Stimulated activated memory B cell treated with anti-CD40 and anti-IgM and Interleukin-4, amounts not matched to agents 10 μg/mL and 1 μg/mL and 100 μg/mL, for 72 hours (primary cell): ENCODE results near the gene DACH1.

Experiments used
- ATAC-seq: fragments of 150-1000 bp; cut with Tn5 transposase; 2 replicates; pipeline ENCODE4 v1.10.0; 2021
- H3K27ac Mint-ChIP-seq: one replicate; pipeline ENCODE4 v1.8.0; 2022; ENCODE audit warnings: mild to moderate bottlenecking, mixed read lengths
- H3K27me3 Mint-ChIP-seq: one replicate; pipeline ENCODE4 v1.8.0; 2022; ENCODE audit warnings: mixed read lengths
- H3K36me3 Mint-ChIP-seq: one replicate; pipeline ENCODE4 v1.8.0; 2022; ENCODE audit warnings: mixed read lengths
- H3K4me1 Mint-ChIP-seq: one replicate; pipeline ENCODE4 v1.8.0; 2022; ENCODE audit warnings: mixed read lengths
- H3K4me3 Mint-ChIP-seq: one replicate; pipeline ENCODE4 v1.8.0; 2022; ENCODE audit warnings: mild to moderate bottlenecking, moderate library complexity, mixed read lengths
- H3K9me3 Mint-ChIP-seq: one replicate; pipeline ENCODE4 v1.8.0; 2022; ENCODE audit warnings: mixed read lengths

The DACH1 gene

DNA sequence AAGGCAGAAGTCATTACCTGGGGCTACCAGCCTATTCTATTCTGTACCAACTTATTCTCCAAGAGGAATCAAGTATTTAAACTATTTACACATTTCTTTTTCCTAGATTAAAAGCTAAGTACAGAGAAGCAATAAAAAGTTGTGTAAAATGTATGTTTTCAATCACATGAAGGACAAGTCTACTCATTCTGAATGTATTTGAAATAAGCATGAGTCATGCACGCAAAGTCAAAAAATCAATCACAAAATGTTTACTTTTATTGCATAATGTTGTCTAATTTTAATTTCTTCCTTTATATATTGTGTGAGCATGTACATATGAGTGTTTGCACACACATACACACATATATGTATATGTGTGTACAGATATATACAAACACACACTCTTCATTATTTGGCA lies 136.7 kb downstream of the DACH1 start:
- Mint-ChIP-seq H3K4me1 (no peaks in the 10 kb centered on the region), H3K4me3 (no peak overlapping the region), H3K9me3 (no peaks in the 10 kb centered on the region), H3K27ac (no peak overlapping the region), H3K36me3 (no peaks in the 10 kb centered on the region), H3K27me3 (no peaks in the 10 kb centered on the region)
- no peak for ATAC-seq

- H3K36me3 Mint-ChIP-seq, result no peaks in the 10 kb centered on the region
- H3K9me3 Mint-ChIP-seq, result no peaks in the 10 kb centered on the region
- ATAC-seq, result no peak
- no peak overlapping the region for H3K4me3 Mint-ChIP-seq
- no peaks in the 10 kb centered on the region for H3K4me1 Mint-ChIP-seq
- H3K27ac Mint-ChIP-seq, result no peak overlapping the region
- H3K27me3 Mint-ChIP-seq, result no peaks in the 10 kb centered on the region
These were observed 137.6 kb downstream of the DACH1 start for GRCh38 chr13:71729441-71729840.

GRCh38 chr13:71727662-71728061 lies 139.3 kb downstream of the DACH1 start:
- Mint-ChIP-seq H3K4me1 (no peaks in the 10 kb centered on the region), H3K9me3 (no peaks in the 10 kb centered on the region), H3K27ac (no peak overlapping the region), H3K4me3 (no peak overlapping the region), H3K36me3 (no peaks in the 10 kb centered on the region), H3K27me3 (no peaks in the 10 kb centered on the region)
- no peak for ATAC-seq

DNA sequence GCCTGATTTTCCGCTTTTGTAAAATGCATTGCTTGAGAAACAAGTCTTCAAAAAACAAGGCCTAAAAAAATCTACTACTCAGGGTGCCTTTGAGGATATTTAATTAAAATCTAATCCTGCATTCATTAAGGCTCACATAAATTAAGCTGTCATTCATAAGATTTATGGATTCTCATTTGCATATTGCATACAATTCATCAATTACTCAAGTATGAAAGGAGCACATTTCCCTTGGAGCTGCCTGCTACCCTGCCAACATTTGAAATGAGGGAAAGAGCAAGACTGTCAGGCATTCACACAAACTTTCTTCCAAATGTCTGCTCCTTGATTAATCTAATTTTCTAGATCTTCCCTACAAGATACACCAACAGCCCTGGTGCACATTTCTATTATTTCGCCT lies 140.0 kb downstream of the DACH1 start:
- H3K27ac Mint-ChIP-seq, result no peak overlapping the region
- no peaks in the 10 kb centered on the region for H3K9me3 Mint-ChIP-seq
- ATAC-seq, result no peak
- no peaks in the 10 kb centered on the region for H3K4me1 Mint-ChIP-seq
- H3K27me3 Mint-ChIP-seq, result no peaks in the 10 kb centered on the region
- no peaks in the 10 kb centered on the region for H3K36me3 Mint-ChIP-seq
- H3K4me3 Mint-ChIP-seq, result no peak overlapping the region

DNA sequence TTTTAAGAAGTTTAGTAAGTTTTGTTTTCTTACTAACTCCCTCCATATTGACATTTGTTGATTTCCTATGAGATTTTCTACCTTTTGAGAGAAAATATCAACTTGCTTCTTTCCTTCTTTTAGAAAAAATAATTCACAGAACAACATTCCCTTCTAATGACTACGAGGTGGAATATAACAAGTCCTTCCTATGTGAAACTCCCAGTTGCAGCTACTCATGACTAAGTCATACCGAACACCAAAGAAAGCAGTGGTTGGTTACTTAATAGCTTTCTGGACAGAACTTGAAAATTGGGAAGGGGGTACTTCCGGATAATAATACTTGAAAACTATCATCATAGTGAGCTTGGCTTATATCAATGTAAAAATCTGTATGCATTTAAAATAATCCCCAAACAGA lies 144.8 kb downstream of the DACH1 start:
- Mint-ChIP-seq H3K4me3 (no peak overlapping the region), H3K4me1 (no peaks in the 10 kb centered on the region)

DNA sequence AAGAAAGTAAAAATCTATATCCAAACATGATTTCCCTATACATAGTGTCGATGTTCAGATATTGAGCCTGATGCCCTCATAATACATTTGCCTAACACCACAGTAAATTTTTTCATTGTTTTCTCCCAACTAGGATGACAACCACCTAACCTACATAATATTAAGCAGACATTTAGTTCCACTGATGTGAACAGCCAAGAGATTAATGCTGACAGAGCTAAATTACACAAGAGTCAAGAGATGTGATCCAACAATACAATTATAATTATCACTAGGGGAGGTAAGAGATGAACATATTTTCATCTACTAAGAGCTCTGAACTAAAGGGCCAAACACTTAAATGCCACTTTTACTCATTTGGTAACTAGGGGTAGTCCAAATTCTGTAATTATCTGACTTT lies 145.9 kb downstream of the DACH1 start:
- Mint-ChIP-seq H3K4me3 (no peak overlapping the region), H3K27me3 (no peaks in the 10 kb centered on the region), H3K4me1 (no peaks in the 10 kb centered on the region), H3K27ac (no peak overlapping the region), H3K36me3 (no peaks in the 10 kb centered on the region), H3K9me3 (no peaks in the 10 kb centered on the region)
- ATAC-seq, result no peak

More for the DNA sequence above, 144.8 kb downstream of the DACH1 start:
- Mint-ChIP-seq H3K36me3 (no peaks in the 10 kb centered on the region), H3K9me3 (no peaks in the 10 kb centered on the region), H3K27me3 (no peaks in the 10 kb centered on the region), H3K27ac (no peak overlapping the region)
- no peak for ATAC-seq

GRCh38 chr13:71718931-71719330 lies 148.1 kb downstream of the DACH1 start:
- no peak overlapping the region for H3K4me3 Mint-ChIP-seq
- no peaks in the 10 kb centered on the region for H3K36me3 Mint-ChIP-seq
- no peaks in the 10 kb centered on the region for H3K27me3 Mint-ChIP-seq
- H3K27ac Mint-ChIP-seq, result no peak overlapping the region
- no peaks in the 10 kb centered on the region for H3K9me3 Mint-ChIP-seq
- no peak for ATAC-seq
- H3K4me1 Mint-ChIP-seq, result no peaks in the 10 kb centered on the region

DNA sequence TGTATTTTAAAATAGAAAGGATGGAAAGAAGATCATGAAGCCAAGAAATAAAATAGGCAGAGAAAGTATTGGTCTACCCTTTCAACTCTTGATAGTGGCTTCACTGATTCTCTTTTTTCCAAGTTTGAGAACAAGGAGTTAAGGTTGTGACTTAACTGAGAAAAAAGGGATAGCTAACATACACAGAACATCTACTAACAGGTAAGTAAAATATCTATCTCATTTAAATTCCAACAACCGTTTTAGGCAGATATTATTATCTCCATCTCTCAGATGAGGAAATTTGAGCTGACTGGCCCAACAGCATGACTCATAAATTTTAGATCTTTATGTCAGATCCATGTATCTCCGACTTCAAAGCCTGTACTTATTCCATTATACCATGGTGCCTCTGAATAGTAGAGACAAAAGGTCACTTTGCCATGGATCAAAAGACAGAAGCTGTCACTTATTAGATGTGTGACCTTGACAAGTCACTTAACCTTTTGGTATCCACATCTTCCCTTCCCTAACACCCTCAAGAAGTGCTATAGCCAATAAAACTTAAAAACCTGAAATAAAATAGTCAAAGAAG lies 152.1 kb downstream of the DACH1 start:
- Mint-ChIP-seq H3K9me3 (no peaks in the 10 kb centered on the region), H3K4me1 (no peaks in the 10 kb centered on the region), H3K27me3 (no peaks in the 10 kb centered on the region), H3K36me3 (no peaks in the 10 kb centered on the region), H3K27ac (no peak overlapping the region), H3K4me3 (no peak overlapping the region)
- ATAC-seq, result no peak

DNA sequence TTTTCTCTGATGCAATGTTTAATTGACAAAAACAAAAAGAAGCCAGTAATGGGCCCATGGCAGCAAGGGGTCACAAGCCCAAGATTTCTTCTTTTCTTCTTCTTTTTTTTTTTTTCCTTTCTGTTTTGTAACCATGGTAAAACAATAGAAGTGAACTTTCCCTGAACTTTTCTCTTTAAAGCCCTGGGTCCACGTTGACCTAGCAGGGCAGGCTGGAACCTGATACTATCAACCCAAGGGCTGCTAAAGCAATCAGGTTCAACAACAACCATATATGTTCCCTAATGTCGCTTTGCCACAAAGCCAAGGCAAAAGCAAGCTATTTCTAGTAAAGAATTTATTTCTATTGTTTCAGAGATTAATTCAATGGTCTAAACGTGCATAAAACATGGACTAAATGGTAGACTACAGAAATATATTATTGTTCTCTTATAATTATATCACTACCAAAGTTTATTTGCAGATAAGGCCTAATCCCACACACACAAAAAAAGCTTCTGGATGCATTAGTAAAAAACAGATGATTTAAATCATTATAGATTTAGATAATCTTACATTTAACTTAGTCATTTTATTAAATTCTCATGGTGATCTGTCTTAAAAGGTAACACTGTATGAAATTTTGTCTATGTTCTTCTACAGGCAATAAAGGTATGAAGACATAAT lies 153.9 kb downstream of the DACH1 start:
- no peak for ATAC-seq
- Mint-ChIP-seq H3K9me3 (no peaks in the 10 kb centered on the region), H3K27ac (no peak overlapping the region), H3K4me3 (no peak overlapping the region), H3K27me3 (no peaks in the 10 kb centered on the region), H3K36me3 (no peaks in the 10 kb centered on the region), H3K4me1 (no peaks in the 10 kb centered on the region)

DNA sequence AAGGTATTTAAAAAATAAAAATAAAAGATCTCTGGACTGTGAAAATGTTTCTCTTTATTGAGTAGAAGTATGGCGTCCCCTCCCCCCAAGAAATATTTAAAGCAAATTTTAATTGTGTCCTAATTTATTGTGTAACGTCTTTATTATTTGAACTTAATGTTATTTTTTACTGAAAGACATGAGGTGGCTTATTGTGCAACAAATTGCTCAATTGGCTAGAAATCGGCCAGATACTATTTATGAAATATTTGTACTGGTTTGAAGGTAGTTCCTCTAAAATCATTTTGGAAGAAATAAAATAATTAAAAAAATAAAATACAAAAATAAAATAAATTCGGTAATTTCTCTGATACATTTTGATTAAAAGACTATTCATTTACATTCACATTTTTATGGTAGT lies 162.3 kb downstream of the DACH1 start:
- Mint-ChIP-seq H3K27me3 (no peaks in the 10 kb centered on the region), H3K36me3 (no peaks in the 10 kb centered on the region), H3K27ac (no peak overlapping the region), H3K9me3 (peaks cover 3% of the 10 kb centered on the region), H3K4me1 (no peaks in the 10 kb centered on the region), H3K4me3 (no peak overlapping the region)
- no peak for ATAC-seq

DNA sequence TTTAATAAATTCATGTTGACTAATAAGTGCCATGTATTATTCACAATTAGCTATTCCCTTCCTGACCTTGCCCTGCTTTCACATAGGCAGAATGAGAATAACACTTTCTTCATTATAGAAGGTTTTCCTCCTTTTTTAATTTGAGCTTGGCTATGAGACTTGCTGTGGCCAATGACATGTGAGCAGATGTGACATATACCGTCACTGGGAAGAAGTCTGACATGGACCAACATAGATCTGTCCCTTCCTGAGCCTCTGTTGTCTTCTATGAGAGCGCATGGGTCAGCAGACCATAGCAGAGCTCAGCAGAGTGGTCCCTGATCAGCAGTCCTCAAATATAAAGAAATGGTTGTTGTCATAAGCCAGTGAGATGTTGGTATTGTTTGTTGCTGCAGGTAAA lies 163.9 kb downstream of the DACH1 start:
- Mint-ChIP-seq H3K27ac (no peak overlapping the region), H3K9me3 (peaks cover 3% of the 10 kb centered on the region), H3K4me1 (no peaks in the 10 kb centered on the region), H3K36me3 (no peaks in the 10 kb centered on the region), H3K27me3 (no peaks in the 10 kb centered on the region), H3K4me3 (no peak overlapping the region)
- ATAC-seq, result no peak

DNA sequence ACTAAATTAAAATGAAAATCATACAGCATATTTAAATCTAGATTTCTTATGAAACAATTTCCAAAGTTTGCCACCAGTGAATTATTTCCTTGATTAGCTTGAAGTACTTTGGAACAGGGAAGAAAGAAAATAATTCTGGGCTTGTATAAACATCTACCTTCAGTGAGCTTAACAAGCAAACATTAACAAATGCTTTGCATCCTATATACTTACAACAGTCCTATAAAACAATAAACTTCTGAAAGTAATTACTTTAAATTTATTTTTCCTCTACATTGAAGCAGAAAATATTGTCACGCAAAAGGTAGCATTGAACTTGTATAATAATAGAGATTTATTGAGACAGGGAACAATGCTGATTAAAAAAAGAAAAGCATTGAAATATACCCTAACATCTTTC lies 164.8 kb downstream of the DACH1 start:
- Mint-ChIP-seq H3K9me3 (peaks cover 3% of the 10 kb centered on the region), H3K4me3 (no peak overlapping the region), H3K27ac (no peak overlapping the region), H3K27me3 (no peaks in the 10 kb centered on the region), H3K36me3 (no peaks in the 10 kb centered on the region), H3K4me1 (no peaks in the 10 kb centered on the region)
- ATAC-seq, result no peak

- no peaks in the 10 kb centered on the region for H3K36me3 Mint-ChIP-seq
- H3K4me3 Mint-ChIP-seq, result no peak overlapping the region
- H3K4me1 Mint-ChIP-seq, result no peaks in the 10 kb centered on the region
- ATAC-seq, result no peak
- H3K9me3 Mint-ChIP-seq, result peaks cover 5% of the 10 kb centered on the region
- H3K27me3 Mint-ChIP-seq, result no peaks in the 10 kb centered on the region
- H3K27ac Mint-ChIP-seq, result no peak overlapping the region
These were observed 165.3 kb downstream of the DACH1 start for GRCh38 chr13:71701741-71702140.

GRCh38 chr13:71699342-71699741 lies 167.7 kb downstream of the DACH1 start:
- no peaks in the 10 kb centered on the region for H3K27me3 Mint-ChIP-seq
- H3K4me3 Mint-ChIP-seq, result no peak overlapping the region
- H3K27ac Mint-ChIP-seq, result no peak overlapping the region
- no peaks in the 10 kb centered on the region for H3K36me3 Mint-ChIP-seq
- no peak for ATAC-seq
- H3K9me3 Mint-ChIP-seq, result peaks cover 5% of the 10 kb centered on the region
- H3K4me1 Mint-ChIP-seq, result no peaks in the 10 kb centered on the region

DNA sequence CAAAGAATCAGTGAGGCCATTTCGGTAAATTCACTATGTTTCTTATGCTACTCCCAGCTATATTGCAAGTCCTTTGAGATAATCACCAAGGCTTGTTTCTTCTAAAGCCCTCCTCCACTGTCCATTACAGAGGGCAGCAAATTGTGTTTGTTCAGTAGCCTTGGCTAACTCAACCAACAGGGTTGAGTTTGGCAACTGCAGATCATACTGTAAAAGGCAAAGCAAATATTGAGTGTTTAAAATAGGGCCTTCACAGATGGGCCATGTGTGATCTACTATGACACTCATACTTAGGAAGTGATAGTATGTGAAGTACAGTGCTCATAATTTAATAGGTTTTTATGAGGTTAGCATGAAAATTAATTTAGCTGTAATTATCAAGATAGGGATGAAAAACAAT lies 171.3 kb downstream of the DACH1 start:
- Mint-ChIP-seq H3K4me3 (no peak overlapping the region), H3K9me3 (peaks cover 5% of the 10 kb centered on the region), H3K27ac (no peak overlapping the region), H3K4me1 (no peaks in the 10 kb centered on the region), H3K27me3 (no peaks in the 10 kb centered on the region), H3K36me3 (no peaks in the 10 kb centered on the region)
- no peak for ATAC-seq

- ATAC-seq, result no peak
- H3K27ac Mint-ChIP-seq, result no peak overlapping the region
- H3K36me3 Mint-ChIP-seq, result no peaks in the 10 kb centered on the region
- no peak overlapping the region for H3K4me3 Mint-ChIP-seq
- no peaks in the 10 kb centered on the region for H3K27me3 Mint-ChIP-seq
- no peaks in the 10 kb centered on the region for H3K4me1 Mint-ChIP-seq
- H3K9me3 Mint-ChIP-seq, result no peaks in the 10 kb centered on the region
These were observed 181.9 kb downstream of the DACH1 start for GRCh38 chr13:71685072-71685471.
